K562 (cell line): ENCODE measurements around the gene ARHGAP22. TPM values are rescaled to one million over a fixed set of nuclear protein-coding genes. Genes with fewer than 3 reads are reported as not detected.

ENCODE experiments used
- ATAC-seq: fragments of 200-7000 bp; cut with Tn5 transposase; 3 replicates; pipeline ENCODE4 v1.9.1; 2020; ENCODE audit warnings: moderate library complexity
- BruUV-seq: library from RNA; stranded (reverse); fragments of 400-500 nt; replicated peaks from 2 replicates; lab custom pipeline; 2021; lab: Mats Ljungman, UMichigan
- CTCF ChIA-PET: fragments of 300-600 bp; formaldehyde crosslinking; extraction: SDS; loops from one replicate; lab custom pipeline; 2021; ENCODE audit warnings: low intra/inter-chr PET ratio; lab: Yijun Ruan, JAX
- POLR2A ChIA-PET: fragments of 300-600, 350-650 bp; sonication (Branson Sonifier 250); formaldehyde crosslinking; extraction: SDS; loops from one replicate; lab custom pipeline; 2021; ENCODE audit warnings: antibody characterized with exemption, inconsistent platforms; lab: Yijun Ruan, JAX
- DNase-seq, 4 experiments: peaks; one replicate each; pipeline versions ENCODE4 v3.0.0 to v3.0.0-alpha.2; 2011 to 2018; ENCODE audit warnings: low spot score in 3 of 4, mixed read lengths in 3 of 4; ENCODE audit errors: extremely low read depth in 1 of 4
- FAIRE-seq: peaks from 2 replicates; lab custom pipeline; 2011; peaks lifted over from hg19 to GRCh38; lab: Jason Lieb, UNC
- H2AFZ ChIP-seq: 2 replicates; pipeline ENCODE4 v1.6.0; 2011; ENCODE audit warnings: low read depth, low read length, control low read depth, inconsistent platforms
- H3K27ac ChIP-seq: fragments of 200-600 bp; 3 replicates; pipeline ENCODE4 v1.8.0; 2011; ENCODE audit warnings: low read depth, mild to moderate bottlenecking, control low read depth, inconsistent platforms, low read length, moderate library complexity, mixed read lengths; ENCODE audit errors: extremely low read depth
- H3K27me3 ChIP-seq, 2 experiments: fragments of 300-600 bp in 1 of 2; 2 replicates in 1 of 2; 3 replicates in 1 of 2; pipeline versions ENCODE4 v1.6.0 to v1.8.0; 2011; ENCODE audit warnings: inconsistent platforms in 2 of 2, low read length in 2 of 2, mild to moderate bottlenecking in 1 of 2, mixed read lengths in 1 of 2, moderate library complexity in 1 of 2; ENCODE audit not compliant: control insufficient read depth in 2 of 2, insufficient read depth in 2 of 2
- H3K36me3 ChIP-seq: fragments of 300-600 bp; 3 replicates; pipeline ENCODE4 v1.8.0; 2011; ENCODE audit warnings: mild to moderate bottlenecking, low read length, inconsistent platforms; ENCODE audit not compliant: control insufficient read depth, insufficient read depth
- H3K4me1 ChIP-seq, 2 experiments: fragments of 200-600 bp in 1 of 2; replicated peaks in 1 of 2; 2 replicates in 1 of 2; 3 replicates in 1 of 2; pipeline versions ENCODE4 v1.5.1 to v1.8.0; 2011; ENCODE audit warnings: inconsistent platforms in 2 of 2, low read length in 2 of 2, mild to moderate bottlenecking in 1 of 2, mixed read lengths in 1 of 2, moderate library complexity in 1 of 2; ENCODE audit not compliant: control insufficient read depth in 2 of 2, insufficient read depth in 2 of 2
- H3K4me2 ChIP-seq: 2 replicates; pipeline ENCODE4 v1.6.1; 2011; ENCODE audit warnings: low read length, control low read depth, inconsistent platforms, mixed read lengths; ENCODE audit not compliant: insufficient read depth
- H3K4me3 ChIP-seq: fragments of 200-600 bp; sonication (generic), shearing (Covaris generic); 2 replicates; pipeline ENCODE4 v1.5.1; 2016; ENCODE audit warnings: control low read depth, inconsistent platforms
- H3K79me2 ChIP-seq: fragments of 200-600 bp; 3 replicates; pipeline ENCODE4 v1.8.0; 2011; ENCODE audit warnings: low read length, inconsistent platforms; ENCODE audit not compliant: control insufficient read depth, insufficient read depth
- H3K9ac ChIP-seq, 2 experiments: 2 replicates each; pipeline versions ENCODE4 v1.6.0 to v1.6.1; 2011; ENCODE audit warnings: low read depth in 2 of 2, low read length in 2 of 2, control low read depth in 1 of 2, inconsistent platforms in 1 of 2, mild to moderate bottlenecking in 1 of 2, mixed read lengths in 1 of 2; ENCODE audit not compliant: insufficient read depth in 1 of 2
- H3K9me1 ChIP-seq: one replicate; pipeline ENCODE4 v1.6.0; 2011; ENCODE audit warnings: inconsistent platforms, mild to moderate bottlenecking, low read length, moderate library complexity; ENCODE audit not compliant: control insufficient read depth, insufficient read depth
- H3K9me3 ChIP-seq: replicated peaks from 2 replicates; pipeline ENCODE4 v1.5.1; 2011; ENCODE audit warnings: low read depth, low read length, inconsistent platforms; ENCODE audit not compliant: control insufficient read depth, insufficient read depth
- H4K20me1 ChIP-seq: replicated peaks from 2 replicates; pipeline ENCODE4 v1.6.1; 2011; ENCODE audit warnings: low read length, inconsistent platforms, mixed read lengths; ENCODE audit not compliant: control insufficient read depth, insufficient read depth
- BRF1 ChIP-seq: IDR thresholded peaks from 3 replicates; pipeline ENCODE4 v1.6.1; 2011; ENCODE audit warnings: borderline replicate concordance, mild to moderate bottlenecking; ENCODE audit not compliant: insufficient read length; ENCODE audit errors: extremely low read depth
- CC2D1A ChIP-seq: fragments of 450-650 bp; IDR thresholded peaks from 2 replicates; pipeline ENCODE4 v1.6.1; 2017; ENCODE audit warnings: mild to moderate bottlenecking
- HBP1 ChIP-seq: fragments of 450-650 bp; formaldehyde crosslinking; IDR thresholded peaks from 2 replicates; pipeline ENCODE4 v1.4.0; 2022; ENCODE audit warnings: missing genetic modification characterization
- POLR3A ChIP-seq: IDR thresholded peaks from 2 replicates; pipeline ENCODE4 v1.6.1; 2011; ENCODE audit warnings: borderline replicate concordance, mild to moderate bottlenecking, moderate library complexity; ENCODE audit not compliant: insufficient read length, insufficient read depth; ENCODE audit errors: extremely low read depth
- RAD21 ChIP-seq, 2 experiments: fragments of 250-450 bp in 1 of 2; fragments of 450-650 bp in 1 of 2; sonication (Bioruptor Pico) in 1 of 2; formaldehyde crosslinking in 1 of 2; IDR thresholded peaks in 1 of 2; conservative IDR thresholded peaks in 1 of 2; 2 replicates each; pipeline versions ENCODE4 v1.4.0 to v1.8.0; 2020 to 2022; ENCODE audit warnings: mild to moderate bottlenecking in 2 of 2, moderate library complexity in 1 of 2
- SMC3 ChIP-seq: conservative IDR thresholded peaks from 2 replicates; pipeline ENCODE4 v1.6.1; 2011; ENCODE audit warnings: low read depth, low read length, improper control_type of control experiment; ENCODE audit not compliant: insufficient read depth
- STAT5A ChIP-seq: IDR thresholded peaks from 2 replicates; pipeline ENCODE4 v1.6.1; 2012; ENCODE audit warnings: low read length, inconsistent platforms, borderline replicate concordance
- TAF15 ChIP-seq: fragments of 200-400 bp; formaldehyde crosslinking; IDR thresholded peaks from 2 replicates; pipeline ENCODE4 v1.6.1; 2017; ENCODE audit warnings: mild to moderate bottlenecking, low read depth, low read length, moderate library complexity
- THAP12 ChIP-seq: fragments of 250-450 bp; sonication (Bioruptor Pico); IDR thresholded peaks from 2 replicates; pipeline ENCODE4 v1.9.0; 2021; ENCODE audit warnings: mild to moderate bottlenecking, inconsistent platforms
- ZBTB1 ChIP-seq: sonication (generic); formaldehyde crosslinking; IDR thresholded peaks from 2 replicates; pipeline ENCODE4 v1.8.1; 2023; ENCODE audit warnings: missing genetic modification reagents, low read depth, mild to moderate bottlenecking, borderline replicate concordance
- ZNF197 ChIP-seq: fragments of 200-800 bp; sonication (Bioruptor generic); IDR thresholded peaks from 2 replicates; pipeline ENCODE4 v1.6.1; 2016; ENCODE audit warnings: low read depth, missing genetic modification characterization, missing compliant biosample characterization
- WGBS: fragments of 100-300 bp; shearing (Covaris generic); methylation state at CpG from one replicate; pipeline ENCODE4 v1.1.6; 2016; ENCODE audit warnings: low coverage, mixed read lengths; ENCODE audit not compliant: insufficient coverage; ENCODE audit errors: missing lambda C conversion rate; 5-methylcytosine and 5-hydroxymethylcytosine counted together
- in situ Hi-C: fragments of 300-500 bp; cut with MboI; formaldehyde crosslinking; loops from 4 replicates; pipeline ENCODE4 v1.15.0; 2018; ENCODE audit warnings: inconsistent platforms, mixed read lengths
- intact Hi-C: fragments of 100-400 bp; cut with micrococcal nuclease; formaldehyde crosslinking; loops from 2 replicates; pipeline ENCODE4 v1.14.2; 2022
- polyA plus RNA-seq, 8 experiments: library from polyadenylated mRNA; depleted of rRNA in 4 of 8; stranded (reverse) in 5 of 8; unstranded in 3 of 8; fragments of >200 nt; fragmentation: Nextera tagmentation in 2 of 8; fragmentation: Illumina TruSeq in 1 of 8; extraction: Ambion mirVana in 2 of 8; extraction: Trizol in 1 of 8; gene quantifications; 2 replicates each; pipeline versions ENCODE4 v1.2.1 to v1.2.3, GENCODE V29; 2011 to 2014; ENCODE audit warnings: inconsistent platforms in 1 of 8, missing spikeins in 1 of 8
- total RNA-seq, 7 experiments: library from RNA; depleted of rRNA in 6 of 7; stranded (reverse); fragments of >200 nt in 6 of 7; fragmentation: Illumina TruSeq in 2 of 7; extraction: Trizol in 2 of 7; gene quantifications; 2 replicates each; pipeline versions ENCODE4 v1.2.1 to v1.2.3, GENCODE V29; 2011 to 2021; ENCODE audit warnings: low replicate concordance in 1 of 7

The ARHGAP22 gene
- total and polyA plus RNA-seq, 9 of the 15 experiments (the other 6 are each of a cell fraction or from before 2014, with no cell fraction given): 1.3 to 28.1 (median 12.7) TPM

- H3K4me2 ChIP-seq: no peak overlapping the region
- no peak overlapping the region for H3K9ac ChIP-seq
- H4K20me1 ChIP-seq: no peaks in the 10 kb centered on the region
- intact Hi-C loops (no loop called here), in situ Hi-C loops (loop anchor here (5.0 kb wide), 2 partner anchors 148 to 298 kb away; no protein-coding TSS in a partner anchor)
- H3K4me1 ChIP-seq: peaks cover 39 to 40% of the 10 kb centered on the region in 2 experiments
- H2AFZ ChIP-seq: no peak overlapping the region
- no peaks in the 10 kb centered on the region for H3K9me3 ChIP-seq
- H3K27me3 ChIP-seq: no peaks in the 10 kb centered on the region
- no TSS peak for BruUV-seq
- H3K27ac ChIP-seq: no peak overlapping the region
- peaks cover 98% of the 10 kb centered on the region for H3K79me2 ChIP-seq
- no peak overlapping the region for H3K4me3 ChIP-seq
- ATAC-seq (peak; percentile 17; the same call in 2 of the 3 replicates), DNase-seq (peak; percentile 52 to 56 (median 54)), FAIRE-seq (no peak)
- no peaks in the 10 kb centered on the region for H3K9me1 ChIP-seq
- 79% methylated on average over 8 of the region's 8 CpGs for WGBS
- CTCF ChIA-PET: interaction anchor here (0.7 to 1.5 kb wide), 3 partner anchors 142 to 295 kb away, joined by 3 to 9 read pairs (median 5); no protein-coding TSS in a partner anchor
- H3K36me3 ChIP-seq: peaks cover 4% of the 10 kb centered on the region; the same call in 1 of the 3 replicates
- POLR2A ChIA-PET: no interaction called here
- TF ChIP-seq POLR3A (no peak), STAT5A (no peak), RAD21 (CRISPR knock-in tag; conservative IDR thresholded peaks at IDR 0.05 in 1 of 2, IDR thresholded peaks at IDR 0.05 in 1 of 2) (peak; percentile 34 to 66), TAF15 (no peak), HBP1 (CRISPR knock-in tag) (no peak), CC2D1A (no peak), ZBTB1 (no peak), THAP12 (CRISPR knock-in tag) (no peak), ZNF197 (CRISPR knock-in tag) (no peak), SMC3 (peak; percentile 38; the same call in 1 of the 2 replicates), BRF1 (no peak)
Measured at GRCh38 chr10:48509974-48510692, 94.7 kb downstream of the ARHGAP22 start.
